PC-3 (cell line): ENCODE measurements around the gene GPR78. TPM values are rescaled to one million over a fixed set of nuclear protein-coding genes. Genes with fewer than 3 reads are reported as not detected.

Experiments
- ATAC-seq: fragments of 200-7000 bp; cut with Tn5 transposase; 2 replicates; pipeline ENCODE4 v1.9.1; 2020; ENCODE audit warnings: mild to moderate bottlenecking, moderate library complexity
- BruUV-seq: library from RNA; stranded (reverse); fragments of 400-500 nt; replicated peaks from 2 replicates; lab custom pipeline; 2021; lab: Mats Ljungman, UMichigan
- CTCF ChIA-PET: fragments of 300-600 bp; sonication (Branson Sonifier 250); formaldehyde crosslinking; loops from one replicate; lab custom pipeline; 2022; ENCODE audit warnings: antibody characterized with exemption; lab: Charles Lee
- POLR2A ChIA-PET: fragments of 300-600 bp; sonication (Branson Sonifier 250); formaldehyde crosslinking; loops from one replicate; lab custom pipeline; 2022; ENCODE audit warnings: antibody characterized with exemption; ENCODE audit not compliant: unreplicated experiment; lab: Charles Lee
- DNase-seq: peaks from one replicate; pipeline ENCODE4 v3.0.0-alpha.2; 2015
- H2AFZ ChIP-seq: fragments of 300-600 bp; sonication (generic); 2 replicates; pipeline ENCODE4 v1.6.0; 2016; ENCODE audit warnings: antibody characterized with exemption, low read length
- H3F3A ChIP-seq: fragments of 300-600 bp; sonication (generic); one replicate; pipeline ENCODE4 v1.6.0; 2017; ENCODE audit warnings: antibody characterized with exemption, low read length, control low read depth, mild to moderate bottlenecking; ENCODE audit not compliant: unreplicated experiment
- H3K27ac ChIP-seq: fragments of 300-600 bp; sonication (generic); 2 replicates; pipeline ENCODE4 v1.5.1; 2016; ENCODE audit warnings: mild to moderate bottlenecking, low read length
- H3K27me3 ChIP-seq: fragments of 300-600 bp; sonication (generic); 2 replicates; pipeline ENCODE4 v1.6.1; 2016; ENCODE audit warnings: low read length, mixed read lengths
- H3K36me3 ChIP-seq: fragments of 300-600 bp; sonication (generic); 2 replicates; pipeline ENCODE4 v1.6.1; 2016; ENCODE audit warnings: low read depth, mixed run types, low read length, mixed read lengths
- H3K4me1 ChIP-seq: fragments of 300-600 bp; sonication (generic); 2 replicates; pipeline ENCODE4 v1.5.1; 2016; ENCODE audit warnings: low read length; ENCODE audit not compliant: insufficient read depth
- H3K4me2 ChIP-seq: fragments of 300-600 bp; sonication (generic); 2 replicates; pipeline ENCODE4 v1.6.0; 2016; ENCODE audit warnings: low read length
- H3K4me3 ChIP-seq: fragments of 300-600 bp; sonication (generic); 2 replicates; pipeline ENCODE4 v1.5.1; 2016; ENCODE audit warnings: mild to moderate bottlenecking, low read length, mixed read lengths
- H3K79me2 ChIP-seq: fragments of 300-600 bp; sonication (generic); 2 replicates; pipeline ENCODE4 v1.6.1; 2017; ENCODE audit warnings: low read length, mixed read lengths
- H3K9ac ChIP-seq: fragments of 300-600 bp; sonication (generic); 2 replicates; pipeline ENCODE4 v1.6.0; 2016; ENCODE audit warnings: mild to moderate bottlenecking, low read length
- H3K9me2 ChIP-seq: fragments of 300-600 bp; sonication (generic); replicated peaks from 2 replicates; pipeline ENCODE4 v1.6.1; 2016; ENCODE audit warnings: mixed run types, low read length, mixed read lengths
- H3K9me3 ChIP-seq: fragments of 300-600 bp; sonication (generic); 2 replicates; pipeline ENCODE4 v1.6.1; 2016; ENCODE audit warnings: low read length, mixed read lengths
- H4K20me1 ChIP-seq: fragments of 300-600 bp; sonication (generic); 2 replicates; pipeline ENCODE4 v1.6.1; 2016; ENCODE audit warnings: low read length, mixed read lengths
- CTCF ChIP-seq: fragments of 300-600 bp; sonication (generic); conservative IDR thresholded peaks from 2 replicates; pipeline ENCODE4 v1.5.1; 2017; ENCODE audit warnings: antibody characterized with exemption, low read depth, mild to moderate bottlenecking, low read length
- EZH2 ChIP-seq: fragments of 300-600 bp; sonication (generic); IDR thresholded peaks from one replicate; pipeline ENCODE4 v1.6.1; 2017; ENCODE audit warnings: antibody characterized with exemption, mild to moderate bottlenecking, low read length; ENCODE audit not compliant: unreplicated experiment
- EZH2phosphoT487 ChIP-seq: fragments of 300-600 bp; sonication (generic); IDR thresholded peaks from 2 replicates; pipeline ENCODE4 v1.6.1; 2018; ENCODE audit warnings: mild to moderate bottlenecking, antibody characterized with exemption, low read length, borderline replicate concordance
- intact Hi-C: fragments of 100-400 bp; cut with micrococcal nuclease; formaldehyde crosslinking; loops from 2 replicates; pipeline ENCODE4 v1.9.0; 2023
- total RNA-seq: library from RNA; depleted of rRNA; stranded (reverse); fragments of >200 nt; gene quantifications from 2 replicates; pipeline ENCODE4 v1.2.3, GENCODE V29; 2014

The GPR78 gene
- total RNA-seq, 1 experiment from 2014 or later: 2.0 TPM

- POLR2A ChIA-PET: no interaction called here
- H3K9me2 ChIP-seq: no peaks in the 10 kb centered on the region
- H3K27ac ChIP-seq: no peak overlapping the region
- no peak overlapping the region for H2AFZ ChIP-seq
- ATAC-seq (no peak), DNase-seq (no peak)
- TF ChIP-seq EZH2phosphoT487: no peak
- TF ChIP-seq CTCF: no peak
- TF ChIP-seq EZH2: no peak
- H3K36me3 ChIP-seq: no peaks in the 10 kb centered on the region
- no peaks in the 10 kb centered on the region for H3K9me3 ChIP-seq
- H4K20me1 ChIP-seq: no peaks in the 10 kb centered on the region
- H3K4me3 ChIP-seq: no peak overlapping the region
- no peaks in the 10 kb centered on the region for H3K4me1 ChIP-seq
- no peaks in the 10 kb centered on the region for H3K79me2 ChIP-seq
- H3F3A ChIP-seq: no peaks in the 10 kb centered on the region
- intact Hi-C loops: no loop called here
- CTCF ChIA-PET: no interaction called here
- no peaks in the 10 kb centered on the region for H3K27me3 ChIP-seq
- H3K4me2 ChIP-seq: no peak overlapping the region
- H3K9ac ChIP-seq: no peak overlapping the region
- no TSS peak for BruUV-seq
These were observed 1.8 kb downstream of the GPR78 start for GRCh38 chr4:8582016-8582415.

- ChIA-PET POLR2A (no interaction called here), CTCF (no interaction called here)
- BruUV-seq: no TSS peak
These were observed 2.2 kb downstream of the GPR78 start for GRCh38 chr4:8582436-8582835.

More at GRCh38 chr4:8582436-8582835, 2.2 kb downstream of the GPR78 start:
- Histone ChIP-seq H3F3A (no peaks in the 10 kb centered on the region), H3K9me3 (no peaks in the 10 kb centered on the region), H3K9me2 (no peaks in the 10 kb centered on the region), H3K9ac (no peak overlapping the region), H4K20me1 (no peaks in the 10 kb centered on the region), H3K27ac (no peak overlapping the region), H2AFZ (no peak overlapping the region), H3K4me1 (no peaks in the 10 kb centered on the region), H3K4me2 (no peak overlapping the region), H3K4me3 (no peak overlapping the region), H3K27me3 (no peaks in the 10 kb centered on the region), H3K79me2 (no peaks in the 10 kb centered on the region), H3K36me3 (no peaks in the 10 kb centered on the region)
- intact Hi-C loops: no loop called here
- no peak for ATAC-seq
- no peak for DNase-seq
- TF ChIP-seq EZH2: no peak
- no peak for TF ChIP-seq EZH2phosphoT487
- no peak for TF ChIP-seq CTCF
